Smooth muscle cell (in vitro differentiated cells): ENCODE data around the gene CCNB3. TPM values are rescaled to one million over a fixed set of nuclear protein-coding genes. Genes with fewer than 3 reads are reported as not detected.
A peak's percentile ranks its signal among the peaks of the same experiment; 100 is the strongest.
"Not testable (repeated sequence)": the region's sequence is repeated elsewhere in the genome, so short reads cannot be mapped to it uniquely, and the experiment has no call there.

Source experiments
- DNase-seq: peaks from one replicate; lab custom pipeline; 2025; ENCODE audit not compliant: unreplicated experiment; lab: John Stamatoyannopoulos, UW
- H2AFZ ChIP-seq: fragments of 200-600 bp; sonication (generic); 2 replicates; pipeline ENCODE4 v1.6.0; 2016; ENCODE audit warnings: antibody characterized with exemption, low read depth, mild to moderate bottlenecking
- H3F3A ChIP-seq: fragments of 200-600 bp; sonication (generic); 2 replicates; pipeline ENCODE4 v1.6.0; 2017; ENCODE audit warnings: antibody characterized with exemption, low read depth
- H3K27ac ChIP-seq: fragments of 200-600 bp; sonication (generic); 2 replicates; pipeline ENCODE4 v1.5.1; 2016; ENCODE audit warnings: low read depth, mild to moderate bottlenecking
- H3K27me3 ChIP-seq: fragments of 200-600 bp; sonication (generic); 2 replicates; pipeline ENCODE4 v1.6.1; 2016; ENCODE audit warnings: low read depth, mild to moderate bottlenecking
- H3K36me3 ChIP-seq: fragments of 200-600 bp; sonication (generic); 2 replicates; pipeline ENCODE4 v1.5.1; 2016; ENCODE audit warnings: low read depth
- H3K4me1 ChIP-seq: fragments of 200-600 bp; sonication (generic); 2 replicates; pipeline ENCODE4 v1.5.1; 2016; ENCODE audit warnings: low read depth
- H3K4me2 ChIP-seq: fragments of 200-600 bp; sonication (generic); 2 replicates; pipeline ENCODE4 v1.6.0; 2016; ENCODE audit warnings: mild to moderate bottlenecking
- H3K4me3 ChIP-seq: fragments of 200-600 bp; sonication (generic); 2 replicates; pipeline ENCODE4 v1.5.1; 2016; ENCODE audit warnings: mild to moderate bottlenecking
- H3K79me2 ChIP-seq: fragments of 200-600 bp; sonication (generic); 2 replicates; pipeline ENCODE4 v1.6.0; 2016; ENCODE audit warnings: low read depth, mild to moderate bottlenecking
- H3K9ac ChIP-seq: fragments of 200-600 bp; sonication (generic); 2 replicates; pipeline ENCODE4 v1.6.0; 2016; ENCODE audit warnings: low read depth
- H3K9me3 ChIP-seq: fragments of 200-600 bp; sonication (generic); replicated peaks from 2 replicates; pipeline ENCODE4 v1.5.1; 2016; ENCODE audit warnings: low read depth
- H4K20me1 ChIP-seq: fragments of 200-600 bp; sonication (generic); 2 replicates; pipeline ENCODE4 v1.6.0; 2016; ENCODE audit warnings: low read depth
- CTCF ChIP-seq: fragments of 200-600 bp; sonication (generic); IDR thresholded peaks from 2 replicates; pipeline ENCODE4 v1.5.1; 2017; ENCODE audit warnings: borderline replicate concordance, mild to moderate bottlenecking, antibody characterized with exemption; ENCODE audit not compliant: insufficient read depth, poor library complexity, severe bottlenecking
- WGBS: methylation state at CpG from one replicate; pipeline ENCODE4 v1.1.7; 2016; ENCODE audit warnings: low lambda C conversion rate; 5-methylcytosine and 5-hydroxymethylcytosine counted together
- polyA plus RNA-seq: library from polyadenylated mRNA; unstranded; fragments of >200 nt; fragmentation: Nextera tagmentation; extraction: Ambion mirVana; gene quantifications from 2 replicates; pipeline ENCODE4 v1.2.1, GENCODE V29; 2016
- total RNA-seq: library from RNA; depleted of rRNA; stranded (reverse); fragments of >200 nt; gene quantifications from 2 replicates; pipeline ENCODE4 v1.2.3, GENCODE V29; 2014

Gene CCNB3
- total and polyA plus RNA-seq, 2 experiments from 2014 or later = 1.8 TPM; not detected in 1

- no peak overlapping the region for H3K9ac ChIP-seq
Measured at GRCh38 chrX:50206753-50207152, 2.2 kb downstream of the CCNB3 start.

GRCh38 chrX:50211510-50211909 lies 6.9 kb downstream of the CCNB3 start:
- Histone ChIP-seq H3K27ac (no peak overlapping the region), H3K9ac (no peak overlapping the region), H3K4me1 (no peaks in the 10 kb centered on the region), H3K27me3 (no peaks in the 10 kb centered on the region), H3K36me3 (no peaks in the 10 kb centered on the region), H3K4me3 (no peak overlapping the region), H3F3A (no peaks in the 10 kb centered on the region), H4K20me1 (no peaks in the 10 kb centered on the region), H3K9me3 (no peaks in the 10 kb centered on the region), H2AFZ (no peak overlapping the region), H3K4me2 (no peak overlapping the region), H3K79me2 (no peaks in the 10 kb centered on the region)
- 47% methylated on average over 8 of the region's 8 CpGs for WGBS
- no peak for DNase-seq
- peak; percentile 24 for TF ChIP-seq CTCF

More at GRCh38 chrX:50206753-50207152, 2.2 kb downstream of the CCNB3 start:
- Histone ChIP-seq H3F3A (no peaks in the 10 kb centered on the region), H3K27me3 (no peaks in the 10 kb centered on the region), H3K27ac (no peak overlapping the region), H3K36me3 (no peaks in the 10 kb centered on the region), H3K4me2 (no peak overlapping the region), H3K9me3 (no peaks in the 10 kb centered on the region), H4K20me1 (no peaks in the 10 kb centered on the region), H3K79me2 (no peaks in the 10 kb centered on the region), H3K4me3 (no peak overlapping the region), H2AFZ (no peak overlapping the region), H3K4me1 (no peaks in the 10 kb centered on the region)
- 87% methylated on average over 11 of the region's 11 CpGs for WGBS
- no peak for DNase-seq
- TF ChIP-seq CTCF = no peak

DNA sequence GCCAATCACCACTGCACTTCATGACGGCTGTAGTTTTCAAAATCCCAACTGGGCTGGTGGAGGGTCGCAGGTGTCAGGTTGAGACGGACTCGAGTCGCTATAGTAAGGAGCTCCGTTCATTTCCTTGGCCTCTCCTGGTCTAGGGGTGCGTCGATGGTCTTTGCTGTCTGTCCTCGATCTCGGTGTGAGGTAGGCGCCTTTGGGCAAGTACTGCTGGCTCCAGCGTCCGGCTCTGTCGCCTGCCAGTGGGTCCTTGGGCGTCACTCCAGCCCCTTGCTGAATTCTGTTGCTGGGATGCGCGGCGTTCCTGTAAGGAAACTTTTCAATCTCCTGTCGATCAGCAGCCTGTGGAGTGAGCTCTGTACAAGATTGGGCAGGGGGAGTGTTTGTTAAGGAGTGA lies 76.7 kb downstream of the CCNB3 start:
- no peaks in the 10 kb centered on the region for H3K27me3 ChIP-seq
- no peak overlapping the region for H3K27ac ChIP-seq
- no peaks in the 10 kb centered on the region for H3K4me1 ChIP-seq
- WGBS = 89% methylated on average over 19 of the region's 19 CpGs
- H2AFZ ChIP-seq = no peak overlapping the region
- no peaks in the 10 kb centered on the region for H3K9me3 ChIP-seq
- no peaks in the 10 kb centered on the region for H3K79me2 ChIP-seq
- H3K4me2 ChIP-seq = no peak overlapping the region
- no peak overlapping the region for H3K4me3 ChIP-seq
- H3K36me3 ChIP-seq = no peaks in the 10 kb centered on the region
- TF ChIP-seq CTCF = no peak
- H4K20me1 ChIP-seq = no peaks in the 10 kb centered on the region
- no peak for DNase-seq
- H3F3A ChIP-seq = no peaks in the 10 kb centered on the region
- H3K9ac ChIP-seq = no peak overlapping the region

GRCh38 chrX:50327235-50327634 lies 122.7 kb downstream of the CCNB3 start:
- Histone ChIP-seq H3K79me2 (no peaks in the 10 kb centered on the region), H2AFZ (no peak overlapping the region), H3K4me2 (no peak overlapping the region), H3K4me1 (no peaks in the 10 kb centered on the region), H4K20me1 (no peaks in the 10 kb centered on the region), H3K4me3 (no peak overlapping the region), H3K9ac (no peak overlapping the region), H3F3A (no peaks in the 10 kb centered on the region), H3K27ac (no peak overlapping the region), H3K9me3 (no peaks in the 10 kb centered on the region), H3K36me3 (no peaks in the 10 kb centered on the region), H3K27me3 (no peaks in the 10 kb centered on the region)
- no peak for TF ChIP-seq CTCF
- no peak for DNase-seq
- 56% methylated on average over 2 of the region's 2 CpGs for whole genome bisulfite sequencing

- not testable (repeated sequence) for H2AFZ ChIP-seq, H3K4me1 ChIP-seq, H3K9ac ChIP-seq, H3K9me3 ChIP-seq, H3F3A ChIP-seq, H4K20me1 ChIP-seq, H3K27me3 ChIP-seq, H3K36me3 ChIP-seq, DNase-seq, H3K79me2 ChIP-seq, H3K27ac ChIP-seq, H3K4me3 ChIP-seq, H3K4me2 ChIP-seq
- 49% methylated on average over 5 of the region's 5 CpGs for WGBS
Measured at GRCh38 chrX:50332668-50333067, 128.1 kb downstream of the CCNB3 start.
